HG03064 (cell line): ENCODE data around the gene ZNF775.
A peak's percentile ranks its signal among the peaks of the same experiment; 100 is the strongest.

Experiments
- ATAC-seq: cut with Tn5 transposase; IDR thresholded peaks from one replicate; pipeline ENCODE4 v1.9.1; 2021; ENCODE audit warnings: low read depth; ENCODE audit not compliant: unreplicated experiment

ZNF775 gene

GRCh38 chr7:150345012-150345411 lies 34.1 kb upstream of the ZNF775 start:
- no peak for ATAC-seq

GRCh38 chr7:150346922-150347321 lies 32.2 kb upstream of the ZNF775 start:
- no peak for ATAC-seq

GRCh38 chr7:150351587-150352194 lies 27.4 kb upstream of the ZNF775 start:
- ATAC-seq = no peak

DNA sequence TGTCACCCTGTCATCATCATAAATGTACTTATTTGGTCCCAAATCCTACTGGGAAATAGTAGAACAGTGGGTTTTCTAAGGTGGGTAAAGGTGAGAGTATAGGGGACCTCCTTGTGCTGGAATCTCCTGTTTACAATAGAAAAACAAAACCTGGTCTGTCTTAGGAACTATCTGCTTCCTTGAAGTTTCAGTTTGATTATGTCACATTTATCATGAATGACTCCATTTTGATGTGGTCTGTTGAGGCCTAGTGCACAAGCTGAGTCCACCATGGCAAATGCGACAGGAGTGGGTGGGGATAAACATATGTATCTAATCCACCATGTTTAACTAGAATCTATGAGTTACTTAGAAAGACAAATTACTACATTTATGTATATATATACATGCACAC lies 23.5 kb upstream of the ZNF775 start:
- no peak for ATAC-seq

GRCh38 chr7:150356265-150356897 lies 22.7 kb upstream of the ZNF775 start:
- ATAC-seq = no peak

DNA sequence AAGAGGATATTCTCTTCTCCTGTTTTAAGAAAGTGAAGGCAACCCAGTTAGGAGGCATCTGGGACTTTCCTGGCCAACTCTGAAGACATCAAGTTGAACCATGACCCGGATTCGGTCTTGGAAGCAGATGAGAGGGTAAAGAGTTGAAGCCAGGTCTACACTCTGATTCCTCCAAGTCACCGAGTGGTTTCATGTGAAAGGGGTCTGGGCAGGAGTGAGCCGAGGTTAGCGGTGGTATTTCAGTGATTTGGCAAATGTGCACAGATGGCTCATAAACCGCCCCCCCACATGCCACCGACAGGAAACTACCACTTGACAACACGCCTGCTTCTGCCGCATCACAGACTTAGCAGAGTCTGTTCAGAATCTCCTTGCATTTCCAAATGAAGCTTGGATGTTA lies 21.9 kb upstream of the ZNF775 start:
- ATAC-seq = peak; percentile 53

- ATAC-seq = peak; percentile 16
Measured at GRCh38 chr7:150357771-150358427, 21.2 kb upstream of the ZNF775 start.

- no peak for ATAC-seq
Measured at GRCh38 chr7:150358433-150358832, 20.7 kb upstream of the ZNF775 start.

DNA sequence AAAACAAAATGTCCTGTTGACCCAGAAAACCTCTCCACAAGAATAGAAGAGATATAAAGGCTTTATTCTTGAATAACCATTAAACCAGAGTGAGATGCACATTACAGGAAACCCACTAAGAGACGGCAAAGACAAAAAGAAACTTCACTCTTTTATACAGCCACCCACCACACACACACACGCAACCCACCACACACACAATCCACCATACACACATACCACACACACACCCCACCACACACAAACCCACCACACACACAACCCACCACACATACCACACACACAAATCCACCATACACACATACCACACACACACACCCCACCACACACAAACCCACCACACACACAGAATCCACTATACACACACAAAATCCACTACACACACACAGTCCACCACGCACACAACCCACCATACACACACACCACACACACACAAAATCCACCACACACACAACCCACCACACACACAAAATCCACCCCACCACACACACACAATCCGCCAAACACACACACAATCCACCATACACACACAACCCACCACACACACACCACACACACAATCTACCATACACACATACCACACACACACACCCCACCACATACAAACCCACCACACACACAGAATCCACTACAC lies 20.0 kb upstream of the ZNF775 start:
- ATAC-seq = no peak

GRCh38 chr7:150359622-150360362 lies 19.3 kb upstream of the ZNF775 start:
- ATAC-seq = no peak

DNA sequence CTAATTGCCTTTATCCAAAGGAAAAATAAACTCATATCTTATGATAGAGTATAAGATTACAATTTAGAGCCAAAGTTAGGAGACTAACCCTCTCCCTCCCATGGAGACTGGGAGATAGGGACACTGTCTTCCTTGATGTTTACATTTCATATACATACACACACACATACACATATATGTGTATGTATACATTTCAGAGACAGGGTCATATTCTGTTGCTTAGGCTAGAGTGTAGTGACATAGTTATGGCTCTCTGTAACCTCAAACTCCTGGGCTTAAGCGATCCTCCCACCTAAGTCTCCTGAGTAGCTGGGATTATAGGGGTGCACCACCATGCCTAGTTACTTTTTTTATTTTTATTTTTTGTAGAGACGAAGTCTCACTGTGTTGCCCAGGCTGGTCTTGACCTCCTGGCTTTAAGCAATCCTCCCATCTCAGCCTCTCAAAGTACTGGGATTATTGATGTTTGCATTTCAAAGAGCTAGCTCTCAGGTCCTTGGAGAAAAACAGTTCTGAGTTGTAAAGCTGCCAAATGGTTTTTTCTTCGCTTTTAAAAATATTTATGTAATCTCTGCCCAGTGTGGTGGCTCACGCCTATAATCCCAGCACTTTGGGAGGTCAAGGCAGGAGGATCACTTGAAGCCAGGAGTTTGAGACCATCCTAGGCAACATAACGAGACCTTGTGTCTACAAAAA lies 18.6 kb upstream of the ZNF775 start:
- no peak for ATAC-seq

- ATAC-seq = no peak
Measured at GRCh38 chr7:150361402-150361801, 17.7 kb upstream of the ZNF775 start.

GRCh38 chr7:150361807-150362621 lies 17.1 kb upstream of the ZNF775 start:
- ATAC-seq = no peak

- ATAC-seq = no peak
Measured at GRCh38 chr7:150363370-150363769, 15.8 kb upstream of the ZNF775 start.

DNA sequence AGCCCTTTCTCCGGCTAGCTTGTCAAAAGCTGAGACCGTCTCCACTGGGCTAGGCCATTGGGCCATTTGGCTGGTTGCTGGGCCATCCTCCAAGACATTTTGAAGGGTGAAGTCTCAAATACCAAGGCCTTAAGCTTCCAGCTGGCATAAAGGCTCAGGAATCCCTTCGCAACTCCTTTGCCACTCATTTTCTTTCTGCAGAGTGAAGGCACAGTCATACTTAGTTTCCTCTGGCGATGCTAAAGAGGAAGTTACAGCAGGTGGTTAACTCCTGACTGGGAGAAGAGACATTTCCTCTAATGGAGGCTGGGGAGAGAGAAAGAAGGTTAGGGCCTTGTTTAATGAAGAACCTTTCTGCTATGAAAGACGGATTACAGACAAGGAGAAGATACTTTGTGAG lies 15.3 kb upstream of the ZNF775 start:
- no peak for ATAC-seq

- ATAC-seq = no peak
Measured at GRCh38 chr7:150365194-150365593, 13.9 kb upstream of the ZNF775 start.

GRCh38 chr7:150365673-150366398 lies 13.3 kb upstream of the ZNF775 start:
- ATAC-seq = no peak

DNA sequence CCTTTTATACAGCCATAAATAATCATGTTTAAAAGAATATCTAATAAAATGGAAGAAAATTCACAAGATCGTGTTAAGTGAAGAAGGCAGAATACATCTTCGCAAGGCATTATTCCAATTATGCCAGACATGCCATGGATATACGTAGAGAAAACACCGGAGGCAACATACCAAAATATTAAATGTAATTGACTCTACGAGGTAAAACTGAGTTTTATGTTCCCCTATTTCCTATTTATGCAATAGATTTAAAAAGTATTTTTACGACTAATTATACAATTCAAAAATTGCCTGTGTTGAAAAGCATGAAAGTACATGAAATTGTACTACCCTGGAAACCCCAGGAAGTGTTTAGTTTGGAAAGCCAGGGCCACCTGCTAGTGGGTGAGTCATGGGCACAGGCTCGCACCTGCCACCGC lies 11.4 kb upstream of the ZNF775 start:
- no peak for ATAC-seq
